NCI-H69 (cell line): ENCODE data around the gene FOSL1.
"Not testable (repeated sequence)": the region's sequence is repeated elsewhere in the genome, so short reads cannot be mapped to it uniquely, and the experiment has no call there.

Experiments used
- DNase-seq: peaks from one replicate; lab custom pipeline; 2025; lab: John Stamatoyannopoulos, UW

Gene FOSL1

GRCh38 chr11:65896034-65896999 is 3.9 kb downstream of the FOSL1 start:
- DNase-seq = no peak

GRCh38 chr11:65895482-65895981 is 4.7 kb downstream of the FOSL1 start:
- DNase-seq = no peak

- DNase-seq = no peak
These were observed 6.1 kb downstream of the FOSL1 start for GRCh38 chr11:65894034-65894591.

- no peak for DNase-seq
These were observed 7.4 kb downstream of the FOSL1 start for GRCh38 chr11:65892661-65893317.

GRCh38 chr11:65892137-65892540 is 8.0 kb downstream of the FOSL1 start:
- DNase-seq = not testable (repeated sequence)

- peak; percentile 72 for DNase-seq
These were observed 8.7 kb downstream of the FOSL1 start for GRCh38 chr11:65891219-65892136.

- peak; percentile 98 for DNase-seq
These were observed 9.6 kb downstream of the FOSL1 start, which contains the start of gene CCDC85B for GRCh38 chr11:65890324-65891218. CCDC85B (plus strand) TSS chr11:65890673; CDS start chr11:65890784, 111 bp downstream.

GRCh38 chr11:65888163-65888814 is 11.9 kb downstream of the FOSL1 start, which contains the start of gene FIBP:
FIBP (minus strand) TSS chr11:65888471; CDS start chr11:65888418, 53 bp downstream.
- peak; percentile 98 for DNase-seq

- no peak for DNase-seq
These were observed 12.4 kb downstream of the FOSL1 start for GRCh38 chr11:65887723-65888162.

GRCh38 chr11:65886826-65887722 is 13.1 kb downstream of the FOSL1 start:
- DNase-seq = no peak

- DNase-seq = no peak
These were observed 14.2 kb downstream of the FOSL1 start for GRCh38 chr11:65885808-65886536.

GRCh38 chr11:65885231-65885630 is 15.0 kb downstream of the FOSL1 start:
- DNase-seq = no peak

- peak; percentile 81 for DNase-seq
These were observed 15.5 kb downstream of the FOSL1 start for GRCh38 chr11:65884716-65885092.

- no peak for DNase-seq
These were observed 16.1 kb downstream of the FOSL1 start for GRCh38 chr11:65883786-65884715.

- no peak for DNase-seq
These were observed 17.0 kb downstream of the FOSL1 start for GRCh38 chr11:65883058-65883761.
